Mammary epithelial cell (primary cell): Measurements from ENCODE around the gene KIF21B.

Source experiments
- CTCF ChIP-seq, 2 donors: IDR thresholded peaks in 1 of 2; conservative IDR thresholded peaks in 1 of 2; 2 replicates each; pipeline ENCODE4 v1.5.1; 2011 to 2012; ENCODE audit warnings: inconsistent platforms in 2 of 2, low read length in 2 of 2, mild to moderate bottlenecking in 2 of 2, control low read depth in 1 of 2, low read depth in 1 of 2; ENCODE audit not compliant: insufficient read depth in 1 of 2; ENCODE audit errors: extremely low read depth in 1 of 2
- EZH2 ChIP-seq: IDR thresholded peaks from 2 replicates; pipeline ENCODE4 v1.6.1; 2012; ENCODE audit warnings: low read length, inconsistent platforms, borderline replicate concordance

DNA sequence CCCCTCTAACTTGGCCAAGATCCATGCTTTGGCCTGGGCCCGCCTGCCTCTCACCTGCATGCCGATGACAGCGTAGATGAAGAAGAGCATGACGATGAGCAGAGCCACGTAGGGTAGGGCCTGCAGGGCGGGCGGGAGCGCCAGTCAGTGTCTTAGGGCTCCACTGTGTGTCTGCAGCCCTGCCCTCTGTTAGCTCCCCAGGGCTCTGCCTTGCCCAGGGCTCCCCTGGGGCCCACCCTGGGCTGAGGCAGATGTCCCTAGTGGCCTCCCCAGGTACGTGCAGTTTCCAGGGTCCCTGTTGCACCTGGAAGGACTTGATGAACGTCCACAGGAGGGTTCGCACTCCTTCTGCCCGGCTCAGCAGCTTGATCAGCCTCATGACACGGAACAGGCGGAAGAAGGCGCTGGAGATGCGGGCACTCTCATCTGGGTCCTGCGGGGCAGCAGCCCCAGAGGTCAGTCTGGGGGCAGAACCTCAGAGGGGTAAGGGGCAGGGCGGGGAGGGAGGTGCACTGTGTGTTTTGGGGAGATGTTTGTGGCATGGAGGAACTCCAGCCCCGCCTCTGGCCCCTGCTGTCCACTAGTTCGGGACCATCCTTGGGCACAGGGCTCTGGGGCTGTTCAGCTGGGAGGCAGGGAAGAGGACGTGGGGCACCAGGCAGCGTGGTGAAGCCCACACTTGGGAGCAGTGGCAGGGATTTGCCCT is 29.8 kb upstream of the KIF21B start:
- TF ChIP-seq EZH2 (no peak), CTCF (conservative IDR thresholded peaks at IDR 0.05 in 1 of 2, IDR thresholded peaks at IDR 0.05 in 1 of 2; ENCODE audit: extremely low read depth in 1 of 2, insufficient read depth in 1 of 2, low read depth in 1 of 2, low read length in 2 of 2) (no peak)
